ENCODE measurements around the gene RFNG. TPM values are rescaled to one million over a fixed set of nuclear protein-coding genes. Genes with fewer than 3 reads are reported as not detected.

RFNG gene
- total and polyA plus RNA-seq, 2 of the 13 experiments (the other 11 are each of a cell fraction or from before 2014, with no cell fraction given) = 61.4 to 64.0 TPM

- no peak for TF ChIP-seq WIZ (CRISPR knock-in tag; IDR thresholded peaks at IDR 0.05)
- TF ChIP-seq ZSCAN25 (CRISPR knock-in tag; IDR thresholded peaks at IDR 0.05) = peak; percentile 67
- TF ChIP-seq ZNF350 (CRISPR knock-in tag; IDR thresholded peaks at IDR 0.05; ENCODE audit: borderline replicate concordance, low read depth) = peak; percentile 19; the same call in 1 of the 2 replicates
- peak; percentile 90 for TF ChIP-seq KDM2A (CRISPR knock-in tag; IDR thresholded peaks at IDR 0.05; ENCODE audit: borderline replicate concordance, low read depth)
- TF ChIP-seq ZNF619 (CRISPR knock-in tag; IDR thresholded peaks at IDR 0.05) = peak; percentile 47; the same call in 1 of the 2 replicates
- TF ChIP-seq UBTF (CRISPR knock-in tag; IDR thresholded peaks at IDR 0.05) = peak; percentile 31; the same call in 1 of the 2 replicates
- TF ChIP-seq PRDM10 (CRISPR knock-in tag; IDR thresholded peaks at IDR 0.05; ENCODE audit: low read depth) = no peak
- peak; percentile 22 for TF ChIP-seq U2AF1 (optimal IDR thresholded peaks at IDR 0.05; ENCODE audit: low read depth, low read length)
- TF ChIP-seq ZNF839 (CRISPR knock-in tag; IDR thresholded peaks at IDR 0.05; ENCODE audit: borderline replicate concordance) = no peak
- 0 out of 2 replicates have a peak, but pooled peaks have one; percentile 10 for TF ChIP-seq ZNF572 (CRISPR knock-in tag; IDR thresholded peaks at IDR 0.05)
- TF ChIP-seq REXO4 (CRISPR knock-in tag; IDR thresholded peaks at IDR 0.05; ENCODE audit: borderline replicate concordance) = 0 out of 2 replicates have a peak, but pooled peaks have one; percentile 30
- no peak for TF ChIP-seq MZF1 (CRISPR knock-in tag; IDR thresholded peaks at IDR 0.05; ENCODE audit: borderline replicate concordance)
- 0 out of 2 replicates have a peak, but pooled peaks have one; percentile 28 for TF ChIP-seq MED13 (CRISPR knock-in tag; IDR thresholded peaks at IDR 0.05)
- TF ChIP-seq HNRNPL (IDR thresholded peaks at IDR 0.05; ENCODE audit: low read depth, low read length) = peak; percentile 100
- no peak for TF ChIP-seq ZNF773 (CRISPR knock-in tag; IDR thresholded peaks at IDR 0.05; ENCODE audit: borderline replicate concordance)
- TF ChIP-seq MAX (IDR thresholded peaks at IDR 0.05) = peak; percentile 61; the same call in 1 of the 2 replicates
- TF ChIP-seq ZNF777 (CRISPR knock-in tag; IDR thresholded peaks at IDR 0.05) = no peak
- TF ChIP-seq ZNF792 (CRISPR knock-in tag; IDR thresholded peaks at IDR 0.05) = 0 out of 2 replicates have a peak, but pooled peaks have one; percentile 29
- TF ChIP-seq ELF3 (CRISPR knock-in tag; IDR thresholded peaks at IDR 0.05) = peak; percentile 50
- no peak for TF ChIP-seq SYNCRIP (IDR thresholded peaks at IDR 0.05; ENCODE audit: insufficient read depth, low read depth, low read length)
- TF ChIP-seq XRCC5 (optimal IDR thresholded peaks at IDR 0.05; ENCODE audit: low read length) = peak; percentile 93
- peak; percentile 93 for TF ChIP-seq RBM22 (optimal IDR thresholded peaks at IDR 0.05; ENCODE audit: low read length)
- TF ChIP-seq ZNF264 (CRISPR knock-in tag; IDR thresholded peaks at IDR 0.05) = 0 out of 2 replicates have a peak, but pooled peaks have one; percentile 56
- TF ChIP-seq SIN3A (IDR thresholded peaks at IDR 0.05; ENCODE audit: borderline replicate concordance, low read depth, low read length) = 0 out of 2 replicates have a peak, but pooled peaks have one; percentile 17
Observed at GRCh38 chr17:82019690-82020571, 31.7 kb downstream of the RFNG start (continued).
